ENCODE measurements around the gene TSNAX.

The TSNAX gene

GRCh38 chr1:231575472-231575871 lies 47.0 kb downstream of the TSNAX start:
- no peaks in the 10 kb centered on the region for H3K79me2 ChIP-seq (ENCODE audit: low read length)
- no peak overlapping the region for H3K9ac ChIP-seq (ENCODE audit: low read length)
- H3K9me2 ChIP-seq (replicated peaks; ENCODE audit: insufficient read depth, low read length), result no peaks in the 10 kb centered on the region
- H3K27ac ChIP-seq (ENCODE audit: low read length), result no peak overlapping the region
- H3K27me3 ChIP-seq (replicated peaks; ENCODE audit: insufficient read depth, low read length), result no peaks in the 10 kb centered on the region
- H3F3A ChIP-seq (ENCODE audit: insufficient read depth, low read length), result no peaks in the 10 kb centered on the region
- H3K4me1 ChIP-seq (ENCODE audit: low read length), result no peaks in the 10 kb centered on the region
- H3K36me3 ChIP-seq (replicated peaks; ENCODE audit: insufficient read depth, low read length), result no peaks in the 10 kb centered on the region
- no peak for DNase-seq
- no peak overlapping the region for H2AFZ ChIP-seq (ENCODE audit: low read length)
- H3K9me3 ChIP-seq (replicated peaks; ENCODE audit: insufficient read depth, low read length), result no peaks in the 10 kb centered on the region
- H3K4me2 ChIP-seq (ENCODE audit: low read depth, low read length), result no peak overlapping the region
- TF ChIP-seq EZH2 (optimal IDR thresholded peaks at IDR 0.05; ENCODE audit: low read depth, low read length) (no peak), EZH2phosphoT487 (IDR thresholded peaks at IDR 0.05; ENCODE audit: low read length) (no peak)
- TF ChIP-seq, protein P1, sequence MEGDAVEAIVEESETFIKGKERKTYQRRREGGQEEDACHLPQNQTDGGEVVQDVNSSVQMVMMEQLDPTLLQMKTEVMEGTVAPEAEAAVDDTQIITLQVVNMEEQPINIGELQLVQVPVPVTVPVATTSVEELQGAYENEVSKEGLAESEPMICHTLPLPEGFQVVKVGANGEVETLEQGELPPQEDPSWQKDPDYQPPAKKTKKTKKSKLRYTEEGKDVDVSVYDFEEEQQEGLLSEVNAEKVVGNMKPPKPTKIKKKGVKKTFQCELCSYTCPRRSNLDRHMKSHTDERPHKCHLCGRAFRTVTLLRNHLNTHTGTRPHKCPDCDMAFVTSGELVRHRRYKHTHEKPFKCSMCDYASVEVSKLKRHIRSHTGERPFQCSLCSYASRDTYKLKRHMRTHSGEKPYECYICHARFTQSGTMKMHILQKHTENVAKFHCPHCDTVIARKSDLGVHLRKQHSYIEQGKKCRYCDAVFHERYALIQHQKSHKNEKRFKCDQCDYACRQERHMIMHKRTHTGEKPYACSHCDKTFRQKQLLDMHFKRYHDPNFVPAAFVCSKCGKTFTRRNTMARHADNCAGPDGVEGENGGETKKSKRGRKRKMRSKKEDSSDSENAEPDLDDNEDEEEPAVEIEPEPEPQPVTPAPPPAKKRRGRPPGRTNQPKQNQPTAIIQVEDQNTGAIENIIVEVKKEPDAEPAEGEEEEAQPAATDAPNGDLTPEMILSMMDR (IDR thresholded peaks at IDR 0.05; ENCODE audit: low read length), result no peak
- no peaks in the 10 kb centered on the region for H4K20me1 ChIP-seq (ENCODE audit: insufficient read depth, low read length)
- H3K4me3 ChIP-seq (ENCODE audit: low read length), result no peak overlapping the region

DNA sequence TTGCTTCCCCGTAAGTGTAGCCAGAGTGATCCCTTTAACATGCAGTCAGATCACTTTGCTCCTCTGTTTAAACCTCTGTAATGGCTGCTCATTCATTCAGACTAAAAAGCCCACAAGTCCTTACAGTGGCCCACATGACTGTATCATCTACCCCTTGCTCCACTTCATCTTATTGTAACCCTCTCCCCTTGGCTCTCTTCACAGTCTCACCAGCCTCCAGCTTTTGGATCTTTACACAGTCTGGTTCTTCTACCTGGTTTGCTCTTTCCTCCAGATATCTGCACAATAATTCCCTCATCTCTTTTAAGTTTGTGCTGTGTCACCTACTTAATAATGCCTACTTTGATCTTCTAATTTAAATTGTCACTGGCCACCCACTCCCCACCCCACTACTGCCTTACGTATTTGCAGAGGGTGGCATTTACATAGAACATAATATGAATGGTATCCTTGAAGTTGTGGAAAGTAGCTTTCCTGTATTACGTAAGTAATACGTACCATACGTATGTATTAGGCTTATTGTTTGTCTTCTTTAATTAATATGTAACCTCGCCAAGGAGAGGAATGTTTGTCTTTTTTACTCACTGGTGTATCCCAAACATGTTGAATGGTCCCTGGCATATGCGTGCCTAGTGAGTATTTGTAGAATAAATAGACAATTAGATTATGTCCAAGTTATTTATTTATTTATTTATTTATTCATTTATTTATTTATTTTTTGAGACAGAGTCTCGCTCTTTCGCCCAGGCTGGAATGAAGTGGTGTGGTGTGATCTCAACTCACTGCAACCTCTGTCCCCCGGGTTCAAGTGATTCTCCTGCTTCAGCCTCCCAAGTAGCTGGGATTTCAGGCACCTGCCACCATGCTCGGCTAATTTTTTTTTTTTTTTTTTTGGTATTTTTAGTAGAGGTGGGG lies 48.6 kb downstream of the TSNAX start:
- Histone ChIP-seq H3K9me3 (replicated peaks; ENCODE audit: insufficient read depth, low read length) (no peaks in the 10 kb centered on the region), H3F3A (ENCODE audit: insufficient read depth, low read length) (no peaks in the 10 kb centered on the region), H3K4me1 (ENCODE audit: low read length) (no peaks in the 10 kb centered on the region), H3K36me3 (replicated peaks; ENCODE audit: insufficient read depth, low read length) (no peaks in the 10 kb centered on the region), H3K9ac (ENCODE audit: low read length) (no peak overlapping the region), H3K4me3 (ENCODE audit: low read length) (no peak overlapping the region), H2AFZ (ENCODE audit: low read length) (no peak overlapping the region), H3K27me3 (replicated peaks; ENCODE audit: insufficient read depth, low read length) (no peaks in the 10 kb centered on the region), H4K20me1 (ENCODE audit: insufficient read depth, low read length) (no peaks in the 10 kb centered on the region), H3K4me2 (ENCODE audit: low read depth, low read length) (no peak overlapping the region), H3K9me2 (replicated peaks; ENCODE audit: insufficient read depth, low read length) (no peaks in the 10 kb centered on the region), H3K79me2 (ENCODE audit: low read length) (no peaks in the 10 kb centered on the region), H3K27ac (ENCODE audit: low read length) (no peak overlapping the region)
- DNase-seq, result no peak
- TF ChIP-seq, protein P1 (IDR thresholded peaks at IDR 0.05; ENCODE audit: low read length), result no peak
- TF ChIP-seq EZH2phosphoT487 (IDR thresholded peaks at IDR 0.05; ENCODE audit: low read length) (no peak), EZH2 (optimal IDR thresholded peaks at IDR 0.05; ENCODE audit: low read depth, low read length) (no peak)

DNA sequence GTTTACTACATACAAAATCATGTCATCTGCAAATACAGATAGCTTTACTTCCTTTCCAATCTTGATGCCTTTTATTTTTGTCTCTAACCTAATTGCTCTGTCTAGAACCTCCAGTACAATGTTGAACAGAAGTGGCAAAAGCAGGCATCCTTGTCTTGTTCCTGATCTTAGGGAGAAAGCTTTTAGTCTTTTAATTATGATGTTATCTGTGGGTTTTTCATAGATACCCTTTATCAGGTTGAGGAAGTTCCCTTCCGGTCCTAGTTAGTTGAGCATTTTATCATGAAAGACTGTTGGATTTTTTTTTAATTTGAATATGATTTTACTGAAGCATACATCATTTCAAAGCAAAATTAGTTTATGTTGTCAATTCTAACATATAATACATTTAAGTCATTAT lies 52.4 kb downstream of the TSNAX start:
- no peaks in the 10 kb centered on the region for H3K9me3 ChIP-seq (replicated peaks; ENCODE audit: insufficient read depth, low read length)
- TF ChIP-seq EZH2phosphoT487 (IDR thresholded peaks at IDR 0.05; ENCODE audit: low read length), result no peak
- TF ChIP-seq, protein P1 (IDR thresholded peaks at IDR 0.05; ENCODE audit: low read length), result no peak
- TF ChIP-seq EZH2 (optimal IDR thresholded peaks at IDR 0.05; ENCODE audit: low read depth, low read length), result no peak

More for the DNA sequence above, 52.4 kb downstream of the TSNAX start:
- Histone ChIP-seq H3K4me2 (ENCODE audit: low read depth, low read length) (no peak overlapping the region), H3K4me3 (ENCODE audit: low read length) (no peak overlapping the region), H3K4me1 (ENCODE audit: low read length) (no peaks in the 10 kb centered on the region), H3K79me2 (ENCODE audit: low read length) (no peaks in the 10 kb centered on the region), H4K20me1 (ENCODE audit: insufficient read depth, low read length) (no peaks in the 10 kb centered on the region), H3K36me3 (replicated peaks; ENCODE audit: insufficient read depth, low read length) (no peaks in the 10 kb centered on the region), H2AFZ (ENCODE audit: low read length) (no peak overlapping the region), H3F3A (ENCODE audit: insufficient read depth, low read length) (no peaks in the 10 kb centered on the region), H3K9me2 (replicated peaks; ENCODE audit: insufficient read depth, low read length) (no peaks in the 10 kb centered on the region), H3K9ac (ENCODE audit: low read length) (no peak overlapping the region), H3K27me3 (replicated peaks; ENCODE audit: insufficient read depth, low read length) (no peaks in the 10 kb centered on the region), H3K27ac (ENCODE audit: low read length) (no peak overlapping the region)
- DNase-seq, result no peak

All from MM.1S (cell line).